GM23338 (cell line): ENCODE results near the gene AGPAT3. TPM values are rescaled to one million over a fixed set of nuclear protein-coding genes. Genes with fewer than 3 reads are reported as not detected.
A peak's percentile ranks its signal among the peaks of the same experiment; 100 is the strongest.

ENCODE experiments used
- ATAC-seq: fragments of 200-7000 bp; cut with Tn5 transposase; 3 replicates; pipeline ENCODE4 v1.9.1; 2020
- DNase-seq: peaks from one replicate; pipeline ENCODE4 v3.0.0-alpha.2; 2015; ENCODE audit warnings: low spot score
- H2AFZ ChIP-seq: fragments of 200-600 bp; sonication (generic); 2 replicates; pipeline ENCODE4 v1.8.0; 2016; ENCODE audit warnings: antibody characterized with exemption, mild to moderate bottlenecking, moderate library complexity
- H3F3A ChIP-seq: fragments of 200-600 bp; sonication (generic); replicated peaks from 2 replicates; pipeline ENCODE4 v1.8.0; 2017; ENCODE audit warnings: antibody characterized with exemption, mixed run types, low read depth
- H3K27ac ChIP-seq: fragments of 200-600 bp; sonication (generic); 2 replicates; pipeline ENCODE4 v1.6.1; 2016; ENCODE audit warnings: low read depth
- H3K27me3 ChIP-seq: fragments of 200-600 bp; sonication (generic); 2 replicates; pipeline ENCODE4 v1.8.0; 2016; ENCODE audit warnings: mild to moderate bottlenecking, mixed run types, moderate library complexity; ENCODE audit not compliant: insufficient read depth
- H3K36me3 ChIP-seq: fragments of 200-600 bp; sonication (generic); 2 replicates; pipeline ENCODE4 v1.8.0; 2016; ENCODE audit warnings: mild to moderate bottlenecking; ENCODE audit not compliant: insufficient read depth
- H3K4me1 ChIP-seq: fragments of 200-600 bp; sonication (generic); 2 replicates; pipeline ENCODE4 v1.8.0; 2016; ENCODE audit warnings: mild to moderate bottlenecking, moderate library complexity; ENCODE audit not compliant: insufficient read depth
- H3K4me2 ChIP-seq: fragments of 200-600 bp; sonication (generic); 2 replicates; pipeline ENCODE4 v1.7.1; 2017; ENCODE audit warnings: mixed run types
- H3K4me3 ChIP-seq: fragments of 200-600 bp; sonication (generic); 2 replicates; pipeline ENCODE4 v1.6.1; 2016; ENCODE audit warnings: mixed run types
- H3K79me2 ChIP-seq: fragments of 200-600 bp; sonication (generic); replicated peaks from 2 replicates; pipeline ENCODE4 v1.8.0; 2017; ENCODE audit warnings: mild to moderate bottlenecking; ENCODE audit not compliant: insufficient read depth
- H3K9me2 ChIP-seq: fragments of 200-600 bp; sonication (generic); 2 replicates; pipeline ENCODE4 v1.8.0; 2017; ENCODE audit not compliant: insufficient read depth
- H4K20me1 ChIP-seq: fragments of 200-600 bp; sonication (generic); replicated peaks from 2 replicates; pipeline ENCODE4 v1.8.0; 2017; ENCODE audit warnings: mild to moderate bottlenecking; ENCODE audit not compliant: insufficient read depth
- H3K27ac Mint-ChIP-seq: 2 replicates; pipeline ENCODE4 v1.8.0; 2020; ENCODE audit warnings: inconsistent platforms, mild to moderate bottlenecking, moderate library complexity, mixed read lengths
- H3K27me3 Mint-ChIP-seq: 3 replicates; pipeline ENCODE4 v1.8.0; 2022; ENCODE audit warnings: low read depth, mild to moderate bottlenecking, moderate library complexity, mixed read lengths, inconsistent platforms; ENCODE audit not compliant: insufficient read depth, poor library complexity
- H3K36me3 Mint-ChIP-seq: 3 replicates; pipeline ENCODE4 v1.8.0; 2021; ENCODE audit warnings: low read depth, mild to moderate bottlenecking, inconsistent platforms, moderate library complexity, mixed read lengths
- H3K4me1 Mint-ChIP-seq: 3 replicates; pipeline ENCODE4 v1.8.0; 2020; ENCODE audit warnings: mild to moderate bottlenecking, inconsistent platforms, mixed read lengths
- H3K4me3 Mint-ChIP-seq: 3 replicates; pipeline ENCODE4 v1.8.0; 2021; ENCODE audit warnings: moderate library complexity, mild to moderate bottlenecking, inconsistent platforms, mixed read lengths
- H3K9me3 Mint-ChIP-seq: 3 replicates; pipeline ENCODE4 v1.8.0; 2020; ENCODE audit warnings: moderate library complexity, mild to moderate bottlenecking, inconsistent platforms, mixed read lengths
- CREB1 ChIP-seq: fragments of 250-450 bp; sonication (Bioruptor Pico); IDR thresholded peaks from 2 replicates; pipeline ENCODE4 v1.5.0; 2020; ENCODE audit warnings: low read depth, mild to moderate bottlenecking, moderate library complexity
- CTCF ChIP-seq, 2 experiments: fragments of 200-600 bp in 1 of 2; sonication (generic) in 1 of 2; conservative IDR thresholded peaks; 2 replicates each; pipeline versions ENCODE4 v1.5.1 to v1.6.1; 2016 to 2017; ENCODE audit warnings: antibody characterized with exemption in 2 of 2, low read depth in 2 of 2, mild to moderate bottlenecking in 2 of 2, moderate library complexity in 1 of 2
- ETS1 ChIP-seq: IDR thresholded peaks from 2 replicates; pipeline ENCODE4 v1.6.1; 2016; ENCODE audit warnings: antibody characterized with exemption
- EZH2 ChIP-seq: fragments of 200-600 bp; sonication (generic); IDR thresholded peaks from one replicate; pipeline ENCODE4 v1.8.0; 2017; ENCODE audit warnings: antibody characterized with exemption, mild to moderate bottlenecking, low read depth; ENCODE audit not compliant: unreplicated experiment
- EZH2phosphoT487 ChIP-seq: fragments of 200-600 bp; sonication (generic); IDR thresholded peaks from one replicate; pipeline ENCODE4 v1.8.1; 2018; ENCODE audit warnings: antibody characterized with exemption; ENCODE audit not compliant: unreplicated experiment
- NANOG ChIP-seq: IDR thresholded peaks from 2 replicates; pipeline ENCODE4 v1.6.1; 2016; ENCODE audit warnings: antibody characterized with exemption, borderline replicate concordance
- POLR2AphosphoS5 ChIP-seq: IDR thresholded peaks from 2 replicates; pipeline ENCODE4 v1.6.1; 2016; ENCODE audit warnings: antibody characterized with exemption, low read depth
- REST ChIP-seq: IDR thresholded peaks from one replicate; pipeline ENCODE4 v1.6.1; 2018; ENCODE audit warnings: antibody characterized with exemption; ENCODE audit not compliant: unreplicated experiment
- STAT1 ChIP-seq: IDR thresholded peaks from one replicate; pipeline ENCODE4 v1.6.1; 2016; ENCODE audit warnings: antibody characterized with exemption; ENCODE audit not compliant: unreplicated experiment
- ZNF331 ChIP-seq: fragments of 250-450 bp; sonication (Bioruptor Pico); IDR thresholded peaks from 2 replicates; pipeline ENCODE4 v1.5.0; 2020; ENCODE audit warnings: low read depth, mild to moderate bottlenecking, moderate library complexity
- polyA plus RNA-seq: library from polyadenylated mRNA; unstranded; fragments of >200 nt; fragmentation: Nextera tagmentation; extraction: Ambion mirVana; gene quantifications from 2 replicates; pipeline ENCODE4 v1.2.1, GENCODE V29; 2016
- total RNA-seq: library from RNA; depleted of rRNA; stranded (reverse); fragments of >200 nt; shearing (Covaris generic); gene quantifications from 2 replicates; pipeline ENCODE4 v1.2.3, GENCODE V29; 2014

Gene AGPAT3
- total and polyA plus RNA-seq, 2 experiments from 2014 or later: 2.1 to 6.1 TPM

DNA sequence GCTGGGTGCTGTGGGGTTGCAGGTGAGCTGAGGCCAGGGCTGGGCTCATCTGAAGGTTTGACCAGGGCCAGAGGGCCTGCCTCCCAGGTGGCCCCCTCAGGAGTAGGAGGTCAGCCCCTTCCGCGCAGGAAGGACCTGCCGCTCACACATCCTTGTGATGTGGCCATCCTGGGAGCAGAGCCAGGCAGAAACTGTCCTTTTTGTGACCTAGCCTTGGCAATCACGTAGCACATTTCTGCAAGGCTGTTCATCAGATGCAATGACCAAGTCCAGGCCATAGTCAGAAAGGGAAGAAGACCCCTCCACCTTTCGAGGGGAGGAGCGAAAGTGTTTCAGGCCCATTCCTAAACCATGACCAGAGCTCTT lies 91.6 kb downstream of the AGPAT3 start (continued):
- TF ChIP-seq EZH2phosphoT487: no peak
- no peak for TF ChIP-seq REST
- no peak for TF ChIP-seq ETS1
- TF ChIP-seq POLR2AphosphoS5: no peak
- no peak for TF ChIP-seq EZH2

- no peak for TF ChIP-seq ZNF331 (CRISPR knock-in tag)
- Mint-ChIP-seq H3K4me3 (no peak overlapping the region), H3K4me1 (no peaks in the 10 kb centered on the region; the same call in 2 of the 3 replicates), H3K9me3 (no peaks in the 10 kb centered on the region), H3K36me3 (no peaks in the 10 kb centered on the region), H3K27me3 (peaks cover 1% of the 10 kb centered on the region), H3K27ac (no peak overlapping the region)
- Histone ChIP-seq H3K27me3 (no peaks in the 10 kb centered on the region), H3K4me3 (no peak overlapping the region), H3K4me1 (no peaks in the 10 kb centered on the region), H3K9me2 (no peaks in the 10 kb centered on the region), H3K4me2 (no peak overlapping the region), H3K36me3 (no peaks in the 10 kb centered on the region), H2AFZ (no peak overlapping the region), H3F3A (no peaks in the 10 kb centered on the region; the same call in 1 of the 2 replicates), H3K27ac (no peak overlapping the region), H4K20me1 (no peaks in the 10 kb centered on the region), H3K79me2 (no peaks in the 10 kb centered on the region)
- peak; percentile 21 for ATAC-seq
- no peak for DNase-seq
Measured at GRCh38 chr21:43957128-43957571, 92.1 kb downstream of the AGPAT3 start.

- no peaks in the 10 kb centered on the region for H3K9me3 Mint-ChIP-seq
- no peak overlapping the region for H2AFZ ChIP-seq
- no peaks in the 10 kb centered on the region for H3K9me2 ChIP-seq
- no peaks in the 10 kb centered on the region for H4K20me1 ChIP-seq
- no peaks in the 10 kb centered on the region for H3K36me3 ChIP-seq
- no peaks in the 10 kb centered on the region; the same call in 1 of the 2 replicates for H3F3A ChIP-seq
- H3K79me2 ChIP-seq: no peaks in the 10 kb centered on the region
- no peak overlapping the region for H3K27ac ChIP-seq
- no peak overlapping the region for H3K4me2 ChIP-seq
- peaks cover 1% of the 10 kb centered on the region for H3K27me3 Mint-ChIP-seq
- DNase-seq (no peak), ATAC-seq (peak; percentile 27; the same call in 2 of the 3 replicates)
- H3K4me3 Mint-ChIP-seq: no peak overlapping the region
- H3K27ac Mint-ChIP-seq: no peak overlapping the region
- H3K4me1 Mint-ChIP-seq: no peaks in the 10 kb centered on the region; the same call in 2 of the 3 replicates
- H3K4me1 ChIP-seq: no peaks in the 10 kb centered on the region
- no peaks in the 10 kb centered on the region for H3K36me3 Mint-ChIP-seq
- H3K4me3 ChIP-seq: no peak overlapping the region
- H3K27me3 ChIP-seq: no peaks in the 10 kb centered on the region
- TF ChIP-seq ETS1: no peak
- no peak for TF ChIP-seq STAT1
- TF ChIP-seq EZH2phosphoT487: no peak
- TF ChIP-seq EZH2: no peak
- no peak for TF ChIP-seq NANOG
- TF ChIP-seq CREB1: no peak
- no peak for TF ChIP-seq CTCF (conservative IDR thresholded peaks at IDR 0.05; ENCODE audit: low read depth in 2 of 2)
- no peak for TF ChIP-seq REST
Measured at GRCh38 chr21:43957611-43958362, 92.8 kb downstream of the AGPAT3 start.
